NCI-H2171 (cell line): ENCODE data around the gene DEPDC7.
A peak's percentile ranks its signal among the peaks of the same experiment; 100 is the strongest.
"Not testable (repeated sequence)": the region's sequence is repeated elsewhere in the genome, so short reads cannot be mapped to it uniquely, and the experiment has no call there.

Experiments
- DNase-seq: peaks from one replicate; lab custom pipeline; 2025; lab: John Stamatoyannopoulos, UW

The DEPDC7 gene

DNA sequence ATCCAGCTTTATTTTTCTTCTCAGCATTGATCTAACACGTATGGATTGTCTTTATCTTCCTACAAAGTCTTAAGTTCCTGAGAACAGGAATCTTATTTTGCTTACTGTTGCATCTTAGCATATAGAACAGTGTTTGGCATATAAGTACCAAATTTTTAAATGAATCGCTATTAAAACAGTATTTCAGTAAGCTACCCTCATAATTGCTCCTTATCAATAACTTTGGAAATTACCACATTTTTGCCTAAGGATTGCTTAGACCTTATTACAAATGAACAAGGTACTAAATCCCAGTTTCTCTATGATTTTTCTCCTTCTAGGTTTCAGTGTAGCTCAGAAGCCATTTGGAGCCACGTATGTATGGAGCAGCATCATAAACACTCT is 9.7 kb downstream of the DEPDC7 start:
- no peak for DNase-seq

GRCh38 chr11:33027233-33027632 is 11.6 kb downstream of the DEPDC7 start:
- no peak for DNase-seq

- DNase-seq, result no peak
Measured at GRCh38 chr11:33027846-33028536, 12.3 kb downstream of the DEPDC7 start.

DNA sequence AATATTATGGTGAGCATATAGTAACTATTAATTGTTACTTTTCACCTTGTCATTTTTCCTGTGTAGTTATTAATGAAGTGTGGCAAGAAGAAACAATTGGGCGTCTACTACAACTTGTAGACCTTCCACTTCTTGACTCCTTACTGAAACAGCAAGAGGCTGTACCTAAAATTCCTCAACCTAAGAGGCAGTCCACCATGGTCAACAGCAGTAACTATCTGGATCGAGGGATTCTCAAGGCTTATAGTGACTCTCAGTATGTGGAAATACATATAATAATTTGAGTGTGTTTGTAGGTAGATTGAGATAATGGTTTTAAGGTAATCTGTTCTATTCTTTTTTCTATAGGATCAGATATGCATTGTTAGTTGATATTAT is 12.8 kb downstream of the DEPDC7 start:
- no peak for DNase-seq

DNA sequence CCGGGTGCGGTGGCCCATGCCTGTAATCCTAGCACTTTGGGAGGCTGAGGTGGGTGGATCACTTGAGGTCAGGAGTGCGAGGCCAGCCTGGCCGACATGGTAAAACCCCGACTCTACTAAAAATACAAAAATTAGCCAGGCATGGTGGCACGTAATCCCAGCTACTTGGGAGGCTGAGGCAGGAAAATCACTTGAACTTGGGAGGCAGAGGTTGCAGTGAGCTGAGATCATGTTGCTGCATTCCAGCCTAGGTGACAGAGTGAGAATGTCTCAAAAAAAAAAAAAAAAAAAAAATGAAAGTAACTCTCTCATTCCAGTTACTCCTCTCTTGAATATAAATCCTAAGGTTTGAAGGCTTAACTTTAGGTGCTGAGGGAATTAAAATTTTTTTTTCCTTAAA is 13.5 kb downstream of the DEPDC7 start:
- DNase-seq, result not testable (repeated sequence)

GRCh38 chr11:33033493-33033892 is 17.8 kb downstream of the DEPDC7 start:
- no peak for DNase-seq

GRCh38 chr11:33035011-33035410 is 19.3 kb downstream of the DEPDC7 start:
- DNase-seq, result no peak

- DNase-seq, result peak; percentile 99
Measured at GRCh38 chr11:33039274-33040032, 23.8 kb downstream of the DEPDC7 start, which contains the start of gene TCP11L1. Gene TCP11L1, plus strand, starts transcription at chr11:33039572. Its CDS starts 4,202 bp downstream, at chr11:33043774.

GRCh38 chr11:33040033-33040861 is 24.6 kb downstream of the DEPDC7 start:
- DNase-seq, result no peak

GRCh38 chr11:33040862-33041453 is 25.3 kb downstream of the DEPDC7 start:
- DNase-seq, result no peak

DNA sequence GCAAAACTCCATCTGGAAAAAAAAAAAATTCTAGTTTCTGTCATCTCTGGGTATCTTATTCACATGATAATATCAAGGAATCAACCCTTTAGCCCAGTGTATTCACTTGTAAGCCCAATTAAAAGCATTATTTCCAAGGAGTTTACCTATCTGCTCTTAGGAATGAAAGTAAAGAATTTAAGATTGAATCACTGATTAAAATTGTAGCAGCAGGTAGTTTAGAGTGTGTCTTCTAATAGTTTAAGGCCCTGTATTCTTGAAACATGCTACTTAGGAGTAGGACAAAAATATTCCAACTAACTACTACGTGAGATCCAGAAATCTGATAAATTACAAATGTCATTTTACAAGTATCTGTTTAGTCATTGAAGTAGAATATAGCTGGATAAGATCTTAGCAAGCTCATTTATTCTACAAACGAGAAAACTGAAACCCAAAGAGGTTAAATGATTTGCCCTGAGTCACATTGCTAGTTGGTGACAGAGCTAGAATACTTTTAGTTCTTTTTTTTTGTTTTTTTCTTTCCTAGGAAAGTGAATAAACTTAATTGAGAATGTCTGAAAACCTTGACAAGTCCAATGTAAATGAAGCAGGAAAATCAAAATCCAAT is 27.6 kb downstream of the DEPDC7 start:
- no peak for DNase-seq

- DNase-seq, result no peak
Measured at GRCh38 chr11:33044285-33044756, 28.6 kb downstream of the DEPDC7 start.

- DNase-seq, result peak; percentile 85
Measured at GRCh38 chr11:33045551-33046255, 30.0 kb downstream of the DEPDC7 start.

- DNase-seq, result not testable (repeated sequence)
Measured at GRCh38 chr11:33048701-33049100, 33.0 kb downstream of the DEPDC7 start.

GRCh38 chr11:33049565-33050408 is 34.1 kb downstream of the DEPDC7 start:
- DNase-seq, result not testable (repeated sequence)

DNA sequence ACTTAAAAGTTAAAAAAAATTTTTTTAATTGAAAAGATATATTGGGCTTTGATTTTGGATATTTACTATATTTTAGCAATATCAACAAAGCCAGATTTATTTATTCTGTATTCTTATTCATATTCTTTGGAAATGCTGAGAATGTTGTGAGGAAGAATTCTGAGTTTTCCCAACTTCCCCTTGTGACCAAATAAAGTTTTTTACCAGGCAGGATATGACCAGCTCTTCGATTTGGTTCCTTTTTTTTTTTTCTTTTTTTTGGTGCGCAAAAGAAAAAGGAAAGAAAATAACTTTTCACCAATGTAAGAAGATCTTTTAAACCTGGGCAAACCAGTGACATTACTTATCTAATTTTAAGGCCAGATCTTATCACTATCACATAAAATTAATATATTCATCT is 36.6 kb downstream of the DEPDC7 start:
- DNase-seq, result no peak

DNA sequence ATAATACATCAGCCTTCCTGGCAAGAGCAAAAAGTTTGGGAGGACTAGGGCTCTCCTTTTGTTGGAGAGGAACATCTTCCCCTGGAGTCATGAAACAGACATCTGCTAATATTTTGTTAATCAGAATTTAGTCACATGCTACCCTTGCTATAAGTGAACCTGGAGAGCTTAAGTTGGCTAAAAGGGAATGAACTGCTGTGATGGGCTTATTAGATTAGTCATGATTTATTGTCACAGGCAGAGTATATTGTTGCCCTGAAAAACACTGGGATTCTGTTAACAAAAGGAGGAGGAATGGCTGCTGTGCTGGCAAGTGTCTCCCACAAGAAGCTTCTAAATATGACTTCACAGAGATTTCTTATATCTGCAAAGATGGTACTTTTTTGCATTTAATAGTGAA is 39.7 kb downstream of the DEPDC7 start:
- no peak for DNase-seq

GRCh38 chr11:33057284-33057683 is 41.6 kb downstream of the DEPDC7 start:
- no peak for DNase-seq

DNA sequence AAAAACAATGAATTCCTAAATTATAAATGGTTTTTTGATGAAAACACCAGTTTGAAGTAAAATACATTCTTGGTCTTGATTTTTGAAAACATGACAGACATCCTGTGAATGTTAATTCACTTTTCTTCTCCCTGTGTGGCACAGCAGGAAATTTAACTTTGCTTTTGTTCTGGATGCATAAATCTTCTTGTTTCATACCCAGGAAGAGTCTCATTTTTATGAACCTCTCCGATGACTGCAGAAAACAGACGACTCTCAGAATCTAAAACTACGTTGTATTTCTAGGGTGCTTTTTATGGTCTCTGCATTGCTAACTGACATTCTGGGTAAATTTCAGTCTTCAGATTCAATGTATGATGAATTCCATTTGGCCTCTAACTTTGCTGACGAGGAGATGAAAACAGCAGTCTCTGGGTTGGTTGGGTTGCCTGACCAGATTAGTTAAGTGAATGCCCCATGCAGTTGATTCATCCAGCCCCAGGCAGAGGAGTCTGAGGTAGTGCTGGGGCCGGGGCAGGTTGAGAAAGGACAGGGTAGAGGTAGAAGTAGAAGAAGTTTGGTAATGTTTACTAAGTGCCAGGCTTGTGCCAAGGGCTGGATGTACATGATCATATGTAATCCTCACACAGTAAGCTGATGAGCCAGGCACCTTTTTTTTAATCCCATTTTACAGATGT is 43.8 kb downstream of the DEPDC7 start:
- no peak for DNase-seq
